CD4-positive, alpha-beta T cell (primary cell): ENCODE data around the gene DDT. TPM values are rescaled to one million over a fixed set of nuclear protein-coding genes. Genes with fewer than 3 reads are reported as not detected.

Source experiments
- ATAC-seq: fragments of 200-7000 bp; cut with Tn5 transposase; one replicate; pipeline ENCODE4 v1.10.0; 2022; ENCODE audit warnings: mild to moderate bottlenecking; ENCODE audit not compliant: poor library complexity
- CTCF ChIA-PET: fragments of 350-600 bp; sonication (Branson Sonifier 250); formaldehyde crosslinking; loops from one replicate; lab custom pipeline; 2021; ENCODE audit warnings: antibody characterized with exemption, inconsistent platforms; lab: Charles Lee
- POLR2A ChIA-PET: fragments of 350-600 bp; sonication (Branson Sonifier 250); formaldehyde crosslinking; loops from one replicate; lab custom pipeline; 2021; ENCODE audit warnings: antibody characterized with exemption, inconsistent platforms; lab: Charles Lee
- DNase-seq, 14 experiments: peaks; one replicate each; pipeline ENCODE4 v3.0.0-alpha.2; 2013 to 2020; ENCODE audit warnings: mixed read lengths in 2 of 14
- H3K27ac ChIP-seq, 2 donors: one replicate each; pipeline versions ENCODE4 v1.5.1 to v1.7.0; 2013; ENCODE audit warnings: low read length in 2 of 2, low read depth in 1 of 2, mild to moderate bottlenecking in 1 of 2
- H3K27me3 ChIP-seq, 2 experiments: 1 replicate in 1 of 2; 2 replicates in 1 of 2; pipeline versions ENCODE4 v1.6.1 to v1.7.0; 2013; ENCODE audit warnings: low read length in 2 of 2, control low read depth in 1 of 2, mild to moderate bottlenecking in 1 of 2, moderate library complexity in 1 of 2; ENCODE audit not compliant: insufficient read depth in 2 of 2, control insufficient read depth in 1 of 2
- H3K36me3 ChIP-seq: one replicate; pipeline ENCODE4 v1.6.1; 2013; ENCODE audit warnings: low read length, control low read depth; ENCODE audit not compliant: insufficient read depth
- H3K4me1 ChIP-seq: one replicate; pipeline ENCODE4 v1.6.1; 2013; ENCODE audit warnings: low read length, control low read depth; ENCODE audit not compliant: insufficient read depth
- H3K4me3 ChIP-seq: one replicate; pipeline ENCODE4 v1.5.1; 2013; ENCODE audit warnings: mild to moderate bottlenecking, low read length, moderate library complexity
- H3K9me3 ChIP-seq, 2 experiments: 1 replicate in 1 of 2; 2 replicates in 1 of 2; pipeline versions ENCODE4 v1.6.1 to v1.7.0; 2013; ENCODE audit warnings: low read length in 2 of 2, mild to moderate bottlenecking in 2 of 2, control low read depth in 1 of 2, moderate library complexity in 1 of 2; ENCODE audit not compliant: control insufficient read depth in 1 of 2, insufficient read depth in 1 of 2
- H3K27ac Mint-ChIP-seq: one replicate; pipeline ENCODE4 v1.8.0; 2020; ENCODE audit warnings: mixed read lengths
- H3K27me3 Mint-ChIP-seq: one replicate; pipeline ENCODE4 v1.8.0; 2021; ENCODE audit warnings: mixed read lengths
- H3K36me3 Mint-ChIP-seq: one replicate; pipeline ENCODE4 v1.8.0; 2021; ENCODE audit warnings: low read depth, mixed read lengths
- H3K4me1 Mint-ChIP-seq: one replicate; pipeline ENCODE4 v1.8.0; 2021; ENCODE audit warnings: low read depth, mixed read lengths
- H3K4me3 Mint-ChIP-seq: one replicate; pipeline ENCODE4 v1.8.0; 2020; ENCODE audit warnings: mild to moderate bottlenecking, mixed read lengths
- H3K9me3 Mint-ChIP-seq: one replicate; pipeline ENCODE4 v1.8.0; 2020; ENCODE audit warnings: mixed read lengths
- CTCF ChIP-seq: fragments of 200-600 bp; IDR thresholded peaks from one replicate; pipeline ENCODE4 v1.8.0; 2022; ENCODE audit warnings: antibody characterized with exemption, mild to moderate bottlenecking
- intact Hi-C, 2 experiments: fragments of 100-400 bp; cut with DNase I in 1 of 2; cut with micrococcal nuclease in 1 of 2; formaldehyde crosslinking; loops; one replicate each; pipeline versions ENCODE4 v1.15.1 to v1.9.0; 2023 to 2025; cut with DNase I, micrococcal nuclease
- total RNA-seq, 174 experiments: library from RNA in 2 of 174; stranded (reverse) in 2 of 174; gene quantifications; one replicate each; pipeline ENCODE4 v1.2.3 and lab custom pipeline; 2021 to 2026

The DDT gene
- total RNA-seq, 2 experiments from 2014 or later = 82.3 to 84.3 TPM

- no peaks in the 10 kb centered on the region for H3K9me3 ChIP-seq
- H3K4me3 ChIP-seq = no peak overlapping the region
- H3K27ac ChIP-seq = no peak overlapping the region
- POLR2A ChIA-PET = interaction anchor here (0.7 kb wide), 1 partner anchor 245 kb away, joined by 3 read pairs; the partner anchor contains the start of gene C22orf15
- H3K4me1 ChIP-seq = peaks cover 14% of the 10 kb centered on the region
- DNase-seq = no peak
- no peaks in the 10 kb centered on the region for H3K36me3 ChIP-seq
- Mint-ChIP-seq H3K27ac (no peak overlapping the region), H3K9me3 (no peaks in the 10 kb centered on the region), H3K36me3 (peaks cover 13% of the 10 kb centered on the region), H3K4me3 (no peak overlapping the region), H3K4me1 (peaks cover 22% of the 10 kb centered on the region), H3K27me3 (peaks cover 5% of the 10 kb centered on the region)
- intact Hi-C loops = loop anchor here in 1 of 2 experiments (5.0 kb wide), 1 partner anchor 55 kb away; no protein-coding TSS in a partner anchor
- no peaks in the 10 kb centered on the region for H3K27me3 ChIP-seq
- TF ChIP-seq CTCF = no peak
- CTCF ChIA-PET = no interaction called here
- ATAC-seq = no peak
Measured at GRCh38 chr22:24007253-24008021, 33.2 kb upstream of the DDT start.

DNA sequence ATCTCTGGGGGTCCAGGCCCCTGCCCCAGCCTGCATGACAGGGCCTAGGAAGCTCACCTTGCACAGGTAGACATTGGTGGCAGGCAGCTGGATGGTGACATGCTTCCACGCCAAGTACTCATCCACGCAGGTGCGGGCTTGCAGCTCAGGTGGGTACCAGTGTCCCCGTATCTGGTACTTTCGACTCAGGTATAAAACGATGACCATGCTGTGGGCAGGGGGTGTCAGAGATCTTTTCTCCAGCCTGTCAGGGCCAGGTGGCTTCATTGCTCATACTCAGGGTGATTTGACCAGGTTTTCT is 32.6 kb upstream of the DDT start:
- no peak overlapping the region for H3K27ac Mint-ChIP-seq
- peaks cover 12% of the 10 kb centered on the region for H3K36me3 Mint-ChIP-seq
- ChIA-PET POLR2A (no interaction called here), CTCF (interaction anchor here (0.5 kb wide), 1 partner anchor 10 kb away, joined by 3 read pairs; no protein-coding TSS in a partner anchor)
- no peaks in the 10 kb centered on the region for H3K9me3 Mint-ChIP-seq
- intact Hi-C loops = loop anchor here in 1 of 2 experiments (5.0 kb wide), 1 partner anchor 55 kb away; no protein-coding TSS in a partner anchor
- H3K27me3 ChIP-seq = no peaks in the 10 kb centered on the region
- H3K4me3 ChIP-seq = no peak overlapping the region
- no peak overlapping the region for H3K27ac ChIP-seq
- no peak overlapping the region for H3K4me3 Mint-ChIP-seq
- H3K9me3 ChIP-seq = no peaks in the 10 kb centered on the region
- no peak for TF ChIP-seq CTCF
- peaks cover 17% of the 10 kb centered on the region for H3K4me1 Mint-ChIP-seq
- H3K4me1 ChIP-seq = peaks cover 11% of the 10 kb centered on the region
- DNase-seq (no peak), ATAC-seq (no peak)
- no peaks in the 10 kb centered on the region for H3K36me3 ChIP-seq
- peaks cover 9% of the 10 kb centered on the region for H3K27me3 Mint-ChIP-seq

DNA sequence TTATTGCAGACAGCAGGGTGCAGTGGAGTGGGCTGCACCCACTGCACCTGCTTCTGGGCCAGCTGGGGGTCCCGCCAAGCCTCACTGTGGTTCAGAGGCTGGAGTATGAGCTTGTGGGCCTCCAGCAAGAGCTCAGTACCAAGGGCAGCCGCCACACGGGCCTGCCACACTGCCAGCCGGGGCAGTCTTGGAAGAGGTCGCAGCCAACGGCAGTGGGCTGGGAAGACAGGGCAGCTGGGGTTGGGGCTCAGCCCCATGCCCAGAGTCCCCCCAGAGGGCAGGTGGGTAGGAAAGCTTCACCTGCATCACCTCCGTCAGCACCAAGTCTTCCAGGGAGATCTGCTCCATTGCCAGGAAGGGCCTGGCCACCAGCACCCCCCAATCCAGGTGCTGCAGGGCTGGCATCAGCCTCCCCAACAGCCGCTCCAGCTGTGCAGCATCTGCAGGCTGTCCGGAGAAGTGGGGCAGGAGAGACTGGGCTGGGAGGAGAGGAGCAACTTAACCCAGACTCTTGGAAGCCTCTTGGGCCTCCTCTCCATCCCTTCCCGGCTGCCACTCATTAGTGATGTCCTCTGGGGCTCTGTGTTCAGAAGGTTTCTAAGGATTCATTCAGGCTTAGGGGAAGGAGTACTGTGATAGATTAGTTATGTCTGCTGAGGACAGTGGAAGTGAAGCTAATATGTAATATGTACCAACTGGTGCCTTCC is 32.1 kb upstream of the DDT start:
- Mint-ChIP-seq H3K4me1 (peaks cover 13% of the 10 kb centered on the region), H3K36me3 (peaks cover 7% of the 10 kb centered on the region), H3K27me3 (peaks cover 9% of the 10 kb centered on the region), H3K27ac (no peak overlapping the region), H3K4me3 (no peak overlapping the region), H3K9me3 (no peaks in the 10 kb centered on the region)
- ChIA-PET CTCF (interaction anchor here (0.5 kb wide), 1 partner anchor 10 kb away, joined by 3 read pairs; no protein-coding TSS in a partner anchor), POLR2A (no interaction called here)
- Histone ChIP-seq H3K4me3 (no peak overlapping the region), H3K36me3 (no peaks in the 10 kb centered on the region), H3K27ac (no peak overlapping the region), H3K27me3 (no peaks in the 10 kb centered on the region), H3K9me3 (no peaks in the 10 kb centered on the region), H3K4me1 (peaks cover 6% of the 10 kb centered on the region)
- no peak for TF ChIP-seq CTCF
- intact Hi-C loops = loop anchor here in 1 of 2 experiments (5.0 kb wide), 1 partner anchor 54 kb away; no protein-coding TSS in a partner anchor
- ATAC-seq (no peak), DNase-seq (no peak)
